Pulmonary artery endothelial cell (primary cell): Measurements from ENCODE around the gene DPYSL5. TPM values are rescaled to one million over a fixed set of nuclear protein-coding genes. Genes with fewer than 3 reads are reported as not detected.

Experiments used
- DNase-seq: peaks from one replicate; pipeline ENCODE4 v3.0.0-alpha.2; 2011; ENCODE audit warnings: low read depth, low spot score
- total RNA-seq: library from RNA; depleted of rRNA; stranded (reverse); fragments of >200 nt; gene quantifications from 2 replicates; pipeline ENCODE4 v1.2.3, GENCODE V29; 2014

The DPYSL5 gene
- total RNA-seq, 1 donor from 2014 or later = not detected

DNA sequence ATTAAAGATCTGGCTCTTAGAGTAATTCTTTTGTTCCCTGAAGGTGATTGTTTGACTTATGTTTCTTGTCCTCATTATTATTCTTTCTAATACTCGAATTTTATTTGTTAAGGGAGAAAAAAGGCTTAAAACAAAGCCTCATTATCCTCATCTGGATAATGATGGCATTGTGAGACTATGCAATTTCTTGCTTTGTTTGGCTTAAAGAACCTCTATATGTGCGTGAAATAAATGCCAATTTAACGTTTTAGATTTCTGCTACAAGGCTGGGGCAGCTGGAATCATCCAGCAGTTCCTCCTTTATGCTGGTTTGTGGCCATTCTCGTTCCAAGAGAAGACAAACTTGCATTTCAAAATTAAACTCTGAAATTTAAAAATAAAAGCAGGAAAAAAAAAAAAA lies 4.9 kb upstream of the DPYSL5 start:
- DNase-seq = no peak

- DNase-seq = no peak
These were observed 2.9 kb upstream of the DPYSL5 start for GRCh38 chr2:26845021-26845420.

GRCh38 chr2:26846334-26847306 lies 1.3 kb upstream of the DPYSL5 start:
- DNase-seq = peak; percentile 33

DNA sequence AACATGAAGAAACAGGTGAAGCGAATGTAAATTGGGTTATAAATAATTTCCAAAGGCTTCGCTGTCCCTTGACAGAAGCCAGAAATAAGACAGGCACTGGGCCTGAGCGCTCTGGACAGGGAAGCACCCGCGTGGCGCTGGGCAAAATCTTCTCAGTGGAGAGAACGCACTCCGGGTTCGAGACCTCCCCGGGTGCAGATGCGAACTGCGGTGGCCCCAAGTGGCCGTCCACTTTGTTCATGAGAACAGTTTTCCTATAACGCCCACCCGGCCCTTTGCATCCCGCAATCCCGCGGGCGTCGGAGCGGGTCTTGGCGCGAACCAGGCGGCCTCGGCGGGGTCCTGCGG lies 651 bp upstream of the DPYSL5 start:
- DNase-seq = no peak

- DNase-seq = no peak
These were observed 564 bp downstream of the DPYSL5 start for GRCh38 chr2:26848336-26849055.

GRCh38 chr2:26849056-26849999 lies 1.4 kb downstream of the DPYSL5 start:
- no peak for DNase-seq

GRCh38 chr2:26850000-26850431 lies 2.1 kb downstream of the DPYSL5 start:
- DNase-seq = no peak

- no peak for DNase-seq
These were observed 2.6 kb downstream of the DPYSL5 start for GRCh38 chr2:26850505-26850904.

DNA sequence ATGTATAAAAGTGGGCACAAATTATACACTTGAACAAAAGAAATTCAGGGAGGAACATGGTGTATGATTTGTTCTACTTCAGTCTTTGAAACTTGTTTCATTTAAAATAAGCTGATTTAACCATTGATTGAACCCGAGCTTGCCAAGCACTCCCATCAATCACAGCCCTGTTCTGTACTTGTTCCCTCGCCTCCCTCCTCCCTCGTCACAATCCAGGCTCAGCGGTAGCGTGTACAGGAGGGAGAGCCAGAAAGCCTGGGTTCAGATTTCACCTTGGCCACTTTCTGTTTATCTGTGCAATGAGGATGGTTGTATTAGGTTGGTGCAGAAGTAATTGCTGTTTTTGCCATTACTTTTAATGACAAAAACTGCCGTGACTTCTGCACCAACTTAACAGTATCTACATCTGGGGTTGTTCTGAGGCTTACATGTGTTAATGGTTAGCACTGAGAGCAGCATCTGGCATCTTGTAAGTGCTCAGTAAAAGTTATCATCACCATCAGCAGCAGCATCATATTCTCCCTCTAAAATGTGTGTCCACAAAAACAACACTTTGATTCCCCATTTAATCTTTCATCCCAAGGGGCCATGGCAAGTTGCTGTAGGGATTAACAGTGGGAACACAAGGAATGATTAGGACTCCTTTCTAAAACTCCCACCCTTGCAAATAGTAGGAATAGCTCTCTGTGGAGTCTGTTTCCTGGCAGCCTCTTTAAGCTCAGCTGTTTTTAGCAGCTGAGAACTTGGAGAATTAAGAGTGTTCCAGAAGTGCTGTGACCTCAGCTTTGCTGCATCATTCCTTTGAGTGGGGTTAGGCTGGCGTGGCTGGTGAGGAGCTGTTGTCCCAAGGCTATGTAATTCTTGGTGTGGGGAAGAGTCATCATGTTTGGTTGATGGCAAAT lies 4.7 kb downstream of the DPYSL5 start:
- no peak for DNase-seq

- DNase-seq = no peak
These were observed 5.8 kb downstream of the DPYSL5 start for GRCh38 chr2:26853751-26854150.

- DNase-seq = no peak
These were observed 6.4 kb downstream of the DPYSL5 start for GRCh38 chr2:26854283-26854827.

GRCh38 chr2:26855466-26855865 lies 7.5 kb downstream of the DPYSL5 start:
- no peak for DNase-seq

- no peak for DNase-seq
These were observed 11.7 kb downstream of the DPYSL5 start for GRCh38 chr2:26859622-26860021.

- no peak for DNase-seq
These were observed 12.4 kb downstream of the DPYSL5 start for GRCh38 chr2:26860211-26860850.

DNA sequence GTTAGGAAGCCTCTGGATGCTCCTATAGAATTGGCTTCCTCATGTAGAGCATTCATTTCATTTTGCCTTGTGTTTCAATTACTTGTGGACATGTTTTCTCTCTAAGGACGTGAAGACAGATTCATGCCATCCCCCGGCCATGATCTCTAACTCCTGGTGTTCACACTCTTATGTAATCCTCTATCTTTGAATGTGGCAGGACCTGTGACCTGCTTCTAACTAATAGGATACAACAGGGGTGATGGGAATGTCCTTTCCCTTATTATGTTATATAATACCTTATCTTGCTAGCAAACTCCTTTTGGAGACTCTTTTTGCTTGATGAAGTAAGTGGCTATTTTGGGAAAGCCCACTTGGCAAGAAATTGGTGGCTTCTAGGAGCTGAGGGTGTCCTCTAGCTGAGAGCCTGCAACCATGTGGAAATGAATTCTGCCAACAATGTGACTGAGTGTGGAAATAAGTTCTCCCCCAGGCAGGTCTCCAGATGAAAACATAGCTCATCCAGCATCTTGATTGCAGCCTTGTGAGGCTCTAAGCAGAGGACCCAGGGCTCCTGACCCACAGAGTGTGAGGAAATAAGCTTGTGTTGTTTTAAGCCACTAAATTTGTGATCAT lies 13.8 kb downstream of the DPYSL5 start:
- DNase-seq = no peak

GRCh38 chr2:26864226-26864625 lies 16.3 kb downstream of the DPYSL5 start:
- DNase-seq = no peak

- no peak for DNase-seq
These were observed 16.7 kb downstream of the DPYSL5 start for GRCh38 chr2:26864646-26865045.

- DNase-seq = no peak
These were observed 22.7 kb downstream of the DPYSL5 start for GRCh38 chr2:26870585-26871095.
